H1 (cell line): ENCODE results near the gene PDZRN3. TPM values are rescaled to one million over a fixed set of nuclear protein-coding genes. Genes with fewer than 3 reads are reported as not detected.

Experiments
- CTCF ChIA-PET: fragments of 300-600 bp; sonication (Branson Sonifier 250); formaldehyde crosslinking; loops from one replicate; lab custom pipeline; 2021; ENCODE audit not compliant: partially characterized antibody; lab: Charles Lee
- POLR2A ChIA-PET: fragments of 300-600 bp; sonication (Branson Sonifier 250); formaldehyde crosslinking; loops from one replicate; lab custom pipeline; 2021; ENCODE audit warnings: inconsistent platforms; ENCODE audit not compliant: partially characterized antibody; lab: Charles Lee
- DNase-seq, 2 experiments: peaks; one replicate each; pipeline versions ENCODE4 v3.0.0 to v3.0.0-alpha.2; 2010 to 2022; ENCODE audit warnings: low spot score in 2 of 2, low read depth in 1 of 2, mixed read lengths in 1 of 2
- FAIRE-seq: peaks from 2 replicates; lab custom pipeline; 2011; peaks lifted over from hg19 to GRCh38; lab: Jason Lieb, UNC
- H2AFZ ChIP-seq: 2 replicates; pipeline ENCODE4 v1.8.1; 2012; ENCODE audit warnings: low read length, inconsistent platforms
- H2AK5ac ChIP-seq: 2 replicates; pipeline ENCODE4 v1.6.1; 2013; ENCODE audit warnings: low read depth, low read length
- H2BK120ac ChIP-seq: replicated peaks from 2 replicates; pipeline ENCODE3; 2013; ENCODE audit warnings: low read depth, low read length, inconsistent platforms
- H2BK12ac ChIP-seq: 2 replicates; pipeline ENCODE4 v1.6.1; 2013; ENCODE audit warnings: low read depth, low read length
- H2BK15ac ChIP-seq: 2 replicates; pipeline ENCODE4 v1.6.1; 2013; ENCODE audit warnings: low read length
- H2BK20ac ChIP-seq: 2 replicates; pipeline ENCODE4 v1.6.1; 2013; ENCODE audit warnings: low read length
- H2BK5ac ChIP-seq: 2 replicates; pipeline ENCODE4 v1.6.1; 2013; ENCODE audit warnings: low read depth, low read length
- H3K14ac ChIP-seq: 2 replicates; pipeline ENCODE4 v1.6.1; 2013; ENCODE audit warnings: inconsistent platforms; ENCODE audit not compliant: insufficient read length
- H3K18ac ChIP-seq: 2 replicates; pipeline ENCODE4 v1.6.1; 2013; ENCODE audit warnings: low read length; ENCODE audit errors: extremely low read depth
- H3K23ac ChIP-seq: 2 replicates; pipeline ENCODE4 v1.6.1; 2013; ENCODE audit warnings: inconsistent platforms; ENCODE audit not compliant: insufficient read length
- H3K23me2 ChIP-seq: 2 replicates; pipeline ENCODE4 v1.6.1; 2013; ENCODE audit warnings: low read depth, low read length
- H3K27ac ChIP-seq: 2 replicates; pipeline ENCODE4 v1.6.1; 2011; ENCODE audit warnings: low read depth, low read length, inconsistent platforms
- H3K27me3 ChIP-seq, 4 experiments: replicated peaks in 1 of 4; 1 replicate in 1 of 4; 2 replicates in 3 of 4; pipeline versions ENCODE4 v1.6.1 to v1.8.1; 2011 to 2013; ENCODE audit warnings: low read length in 3 of 4, mild to moderate bottlenecking in 3 of 4, inconsistent platforms in 2 of 4, mixed read lengths in 2 of 4, moderate library complexity in 1 of 4; ENCODE audit not compliant: control insufficient read depth in 3 of 4, insufficient read depth in 3 of 4; ENCODE audit errors: extremely low read depth in 1 of 4
- H3K36me3 ChIP-seq, 4 experiments: 2 replicates each; pipeline versions ENCODE4 v1.6.1 to v1.8.1; 2011 to 2013; ENCODE audit warnings: mild to moderate bottlenecking in 4 of 4, low read length in 3 of 4, moderate library complexity in 2 of 4, control low read depth in 1 of 4, inconsistent platforms in 1 of 4; ENCODE audit not compliant: insufficient read depth in 4 of 4, control insufficient read depth in 2 of 4
- H3K4ac ChIP-seq: replicated peaks from 2 replicates; pipeline ENCODE3; 2013; ENCODE audit warnings: low read length, low read depth, mixed read lengths, inconsistent platforms; ENCODE audit not compliant: insufficient read length
- H3K4me1 ChIP-seq, 4 experiments: replicated peaks in 1 of 4; 1 replicate in 1 of 4; 2 replicates in 3 of 4; pipeline versions ENCODE4 v1.6.1 to v1.8.1; 2011 to 2013; ENCODE audit warnings: low read length in 3 of 4, inconsistent platforms in 2 of 4, mixed read lengths in 1 of 4; ENCODE audit not compliant: insufficient read depth in 4 of 4, control insufficient read depth in 3 of 4
- H3K4me2 ChIP-seq, 2 experiments: 2 replicates each; pipeline versions ENCODE4 v1.6.1 to v1.8.1; 2011 to 2013; ENCODE audit warnings: low read depth in 2 of 2, low read length in 2 of 2, control low read depth in 1 of 2, inconsistent platforms in 1 of 2, mild to moderate bottlenecking in 1 of 2; ENCODE audit not compliant: insufficient read depth in 1 of 2
- H3K4me3 ChIP-seq, 4 experiments: fragments of 200-600, 300-600 bp in 1 of 4; sonication (generic), shearing (Covaris generic), sonication (Bioruptor Twin) in 1 of 4; 2 replicates each; pipeline versions ENCODE4 v1.5.1 to v1.8.1; 2011 to 2016; ENCODE audit warnings: low read length in 4 of 4, low read depth in 3 of 4, control low read depth in 2 of 4, inconsistent platforms in 2 of 4, mild to moderate bottlenecking in 2 of 4, mixed read lengths in 1 of 4, moderate library complexity in 1 of 4; ENCODE audit not compliant: insufficient read depth in 2 of 4; ENCODE audit errors: extremely low read depth in 1 of 4
- H3K56ac ChIP-seq: replicated peaks from 2 replicates; pipeline ENCODE3; 2013; ENCODE audit warnings: low read depth, mild to moderate bottlenecking, mixed read lengths, low read length, inconsistent platforms; ENCODE audit not compliant: insufficient read length
- H3K79me1 ChIP-seq: 2 replicates; pipeline ENCODE4 v1.6.1; 2013; ENCODE audit warnings: low read depth, low read length, control low read depth
- H3K79me2 ChIP-seq, 2 experiments: 2 replicates each; pipeline versions ENCODE4 v1.6.1 to v1.8.1; 2012 to 2013; ENCODE audit warnings: low read length in 2 of 2, mild to moderate bottlenecking in 2 of 2, inconsistent platforms in 1 of 2; ENCODE audit not compliant: insufficient read depth in 2 of 2, control insufficient read depth in 1 of 2
- H3K9ac ChIP-seq, 4 experiments: replicated peaks in 1 of 4; 1 replicate in 1 of 4; 2 replicates in 3 of 4; pipeline versions ENCODE4 v1.6.1 to v1.8.1; 2011 to 2013; ENCODE audit warnings: low read depth in 3 of 4, low read length in 3 of 4, control low read depth in 2 of 4, mild to moderate bottlenecking in 2 of 4, moderate library complexity in 2 of 4, inconsistent platforms in 1 of 4; ENCODE audit errors: extremely low read depth in 1 of 4
- H3K9me3 ChIP-seq, 2 experiments: 2 replicates each; pipeline versions ENCODE4 v1.6.1 to v1.8.1; 2012 to 2013; ENCODE audit warnings: mild to moderate bottlenecking in 2 of 2, moderate library complexity in 2 of 2, control low read depth in 1 of 2, inconsistent platforms in 1 of 2, low read depth in 1 of 2, low read length in 1 of 2, mixed read lengths in 1 of 2; ENCODE audit not compliant: insufficient read depth in 2 of 2
- H4K20me1 ChIP-seq, 2 experiments: replicated peaks in 1 of 2; 2 replicates each; pipeline versions ENCODE3 to v1.8.1; 2011 to 2013; ENCODE audit warnings: inconsistent platforms in 2 of 2, low read length in 2 of 2, mild to moderate bottlenecking in 1 of 2; ENCODE audit not compliant: insufficient read depth in 2 of 2, control insufficient read depth in 1 of 2
- H4K5ac ChIP-seq: 2 replicates; pipeline ENCODE4 v1.6.1; 2013; ENCODE audit warnings: low read length, low read depth, mixed read lengths, inconsistent platforms; ENCODE audit not compliant: insufficient read length
- H4K8ac ChIP-seq: 2 replicates; pipeline ENCODE4 v1.8.0; 2013; ENCODE audit warnings: mild to moderate bottlenecking, moderate library complexity, low read length, inconsistent platforms; ENCODE audit not compliant: insufficient read depth; ENCODE audit errors: extremely low read depth
- H4K91ac ChIP-seq: replicated peaks from 2 replicates; pipeline ENCODE3; 2013; ENCODE audit warnings: low read length, mixed read lengths, inconsistent platforms; ENCODE audit not compliant: insufficient read length
- BACH1 ChIP-seq: IDR thresholded peaks from 2 replicates; pipeline ENCODE4 v1.6.1; 2012; ENCODE audit warnings: low read length, improper control_type of control experiment
- CTBP2 ChIP-seq: IDR thresholded peaks from 2 replicates; pipeline ENCODE4 v1.7.0; 2011; ENCODE audit warnings: borderline replicate concordance, mild to moderate bottlenecking, moderate library complexity, mixed read lengths, low read length; ENCODE audit not compliant: insufficient read depth, insufficient read length
- EGR1 ChIP-seq: IDR thresholded peaks from 2 replicates; pipeline ENCODE4 v1.6.1; 2011; ENCODE audit warnings: low read depth, low read length, borderline replicate concordance
- KDM4A ChIP-seq: IDR thresholded peaks from one replicate; pipeline ENCODE4 v1.7.1; 2012; ENCODE audit warnings: low read depth, mild to moderate bottlenecking, moderate library complexity, low read length, inconsistent platforms; ENCODE audit not compliant: severe bottlenecking
- NRF1 ChIP-seq: IDR thresholded peaks from 2 replicates; pipeline ENCODE4 v1.6.1; 2011; ENCODE audit warnings: mild to moderate bottlenecking, low read depth, low read length, improper control_type of control experiment
- PHF8 ChIP-seq: fragments of 200-600 bp; sonication (generic); conservative IDR thresholded peaks from 2 replicates; pipeline ENCODE4 v1.7.1; 2012; ENCODE audit warnings: low read depth, mild to moderate bottlenecking, inconsistent platforms, low read length, moderate library complexity
- POLR2AphosphoS5 ChIP-seq: IDR thresholded peaks from 2 replicates; pipeline ENCODE4 v1.6.1; 2011; ENCODE audit warnings: low read depth, low read length
- SIRT6 ChIP-seq: IDR thresholded peaks from one replicate; pipeline ENCODE4 v1.7.1; 2012; ENCODE audit warnings: low read length, inconsistent platforms
- SP1 ChIP-seq: IDR thresholded peaks from 2 replicates; pipeline ENCODE4 v1.6.1; 2011; ENCODE audit warnings: low read depth, low read length
- TAF7 ChIP-seq: optimal IDR thresholded peaks from 2 replicates; pipeline ENCODE3; 2011; ENCODE audit warnings: low read depth, mild to moderate bottlenecking, inconsistent platforms, low read length, moderate library complexity, borderline replicate concordance
- TEAD4 ChIP-seq: IDR thresholded peaks from 2 replicates; pipeline ENCODE4 v1.6.1; 2012; ENCODE audit warnings: low read depth, low read length, inconsistent platforms, mixed read lengths
- WGBS, 2 experiments: shearing (Covaris generic) in 1 of 2; methylation state at CpG; one replicate each; pipeline versions ENCODE4 v1.1.6 to v1.1.7; 2013 to 2015; ENCODE audit warnings: low lambda C conversion rate in 2 of 2, mixed read lengths in 2 of 2, inconsistent platforms in 1 of 2, low coverage in 1 of 2, missing lambda C conversion rate in 1 of 2; ENCODE audit not compliant: insufficient replicate concordance in 2 of 2, insufficient coverage in 1 of 2, insufficient read length in 1 of 2; ENCODE audit errors: extremely low coverage in 1 of 2, missing lambda C conversion rate in 1 of 2; 5-methylcytosine and 5-hydroxymethylcytosine counted together
- polyA plus RNA-seq, 7 experiments: library from polyadenylated mRNA; depleted of rRNA in 3 of 7; stranded (reverse) in 5 of 7; unstranded in 2 of 7; fragments of >200 nt in 5 of 7; fragments of 200-250 nt in 2 of 7; gene quantifications; 1 replicate in 5 of 7; 2 replicates in 1 of 7; 4 replicates in 1 of 7; pipeline versions ENCODE4 v1.2.1 to v1.2.3, GENCODE V29; 2011 to 2013; ENCODE audit warnings: missing spikeins in 2 of 7, mixed read lengths in 2 of 7
- total RNA-seq: library from RNA; stranded (reverse); fragmentation: NEBNext Ultra II Directional; extraction: Animal tissue kit (Norgen Biotek cat#: 25700); gene quantifications from 2 replicates; pipeline ENCODE4 v1.2.1, GENCODE V29; 2021
- TF ChIP-seq, protein P1 (sequence below), 3 experiments: IDR thresholded peaks; 1 replicate in 2 of 3; 2 replicates in 1 of 3; pipeline versions ENCODE4 v1.5.1 to v1.6.1; 2011; ENCODE audit warnings: low read length in 3 of 3, mild to moderate bottlenecking in 3 of 3, inconsistent platforms in 2 of 3, low read depth in 1 of 3, moderate library complexity in 1 of 3; ENCODE audit not compliant: insufficient read depth in 1 of 3; ENCODE audit errors: control extremely low read depth in 1 of 3

The PDZRN3 gene
- total and polyA plus RNA-seq, 2 of the 8 experiments (the other 6 are each of a cell fraction or from before 2014, with no cell fraction given): 4.2 to 20.5 TPM

DNA sequence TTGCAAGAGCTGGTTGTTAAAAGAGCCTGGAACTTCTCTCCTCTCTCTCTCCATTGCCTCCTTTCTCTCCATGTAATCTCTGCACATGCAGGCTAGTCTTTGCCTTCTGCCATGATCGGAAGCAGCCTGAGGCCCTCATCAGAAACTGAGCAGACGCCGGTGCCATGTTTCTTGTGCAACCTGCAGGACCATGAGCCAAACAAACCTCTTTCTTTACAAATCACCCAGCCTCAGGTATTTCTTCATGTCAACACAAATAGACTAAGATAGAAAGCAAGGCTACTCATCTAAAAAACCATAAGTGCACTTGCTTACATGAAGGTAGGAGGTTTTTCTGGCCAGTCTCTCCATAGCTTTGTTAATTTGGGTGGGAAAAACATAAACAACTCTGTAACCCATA lies 8.7 kb downstream of the PDZRN3 start:
- H3K9me3 ChIP-seq: no peaks in the 10 kb centered on the region
- no peak overlapping the region for H2AFZ ChIP-seq
- no peak overlapping the region for H3K4ac ChIP-seq
- peaks cover 0 to 63% of the 10 kb centered on the region in 2 experiments; a peak in 2 of 4 replicates for H3K79me2 ChIP-seq
- H2BK12ac ChIP-seq: no peak overlapping the region
- no peak overlapping the region for H2AK5ac ChIP-seq
- H3K9ac ChIP-seq: no peak overlapping the region
- H3K18ac ChIP-seq: no peak overlapping the region
- no peak overlapping the region for H4K91ac ChIP-seq
- no peak overlapping the region for H4K5ac ChIP-seq
- H2BK20ac ChIP-seq: no peak overlapping the region
- no peak overlapping the region for H3K4me2 ChIP-seq
- H3K79me1 ChIP-seq: no peaks in the 10 kb centered on the region; the same call in 1 of the 2 replicates
- no peak overlapping the region for H2BK120ac ChIP-seq
- ChIA-PET CTCF (interaction anchor here (3.8 kb wide), 1 partner anchor 8 kb away, joined by 14 read pairs; the partner anchor contains the start of gene PDZRN3), POLR2A (no interaction called here)
- no peak overlapping the region for H4K8ac ChIP-seq
- H2BK5ac ChIP-seq: no peak overlapping the region
- H3K56ac ChIP-seq: no peak overlapping the region
- H3K27ac ChIP-seq: no peak overlapping the region
- H3K4me1 ChIP-seq: peaks cover 0 to 5% (median 0%) of the 10 kb centered on the region in 4 experiments; a peak in 1 of 7 replicates
- no peaks in the 10 kb centered on the region for H3K23me2 ChIP-seq
- DNase-seq: no peak
- WGBS, 2 experiments: 85% methylated on average over 3 of the region's 3 CpGs; no CpG with 5 or more reads in 1 of the 2 experiments
- H3K4me3 ChIP-seq: no peak overlapping the region
- no peak overlapping the region for H2BK15ac ChIP-seq
- H3K23ac ChIP-seq: no peak overlapping the region
- H4K20me1 ChIP-seq: peaks cover 3 to 6% of the 10 kb centered on the region in 2 experiments
- H3K36me3 ChIP-seq: peaks cover 0 to 2% (median 0%) of the 10 kb centered on the region in 4 experiments; a peak in 2 of 8 replicates
- no peak overlapping the region for H3K14ac ChIP-seq
- no peaks in the 10 kb centered on the region; a peak in 1 of 7 replicates for H3K27me3 ChIP-seq
- no peak for FAIRE-seq
- TF ChIP-seq KDM4A: no peak
- TF ChIP-seq TEAD4: no peak
- TF ChIP-seq EGR1: no peak
- TF ChIP-seq PHF8: no peak
- TF ChIP-seq BACH1: no peak
- TF ChIP-seq, protein P1, sequence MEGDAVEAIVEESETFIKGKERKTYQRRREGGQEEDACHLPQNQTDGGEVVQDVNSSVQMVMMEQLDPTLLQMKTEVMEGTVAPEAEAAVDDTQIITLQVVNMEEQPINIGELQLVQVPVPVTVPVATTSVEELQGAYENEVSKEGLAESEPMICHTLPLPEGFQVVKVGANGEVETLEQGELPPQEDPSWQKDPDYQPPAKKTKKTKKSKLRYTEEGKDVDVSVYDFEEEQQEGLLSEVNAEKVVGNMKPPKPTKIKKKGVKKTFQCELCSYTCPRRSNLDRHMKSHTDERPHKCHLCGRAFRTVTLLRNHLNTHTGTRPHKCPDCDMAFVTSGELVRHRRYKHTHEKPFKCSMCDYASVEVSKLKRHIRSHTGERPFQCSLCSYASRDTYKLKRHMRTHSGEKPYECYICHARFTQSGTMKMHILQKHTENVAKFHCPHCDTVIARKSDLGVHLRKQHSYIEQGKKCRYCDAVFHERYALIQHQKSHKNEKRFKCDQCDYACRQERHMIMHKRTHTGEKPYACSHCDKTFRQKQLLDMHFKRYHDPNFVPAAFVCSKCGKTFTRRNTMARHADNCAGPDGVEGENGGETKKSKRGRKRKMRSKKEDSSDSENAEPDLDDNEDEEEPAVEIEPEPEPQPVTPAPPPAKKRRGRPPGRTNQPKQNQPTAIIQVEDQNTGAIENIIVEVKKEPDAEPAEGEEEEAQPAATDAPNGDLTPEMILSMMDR (IDR thresholded peaks at IDR 0.05; ENCODE audit: control extremely low read depth in 1 of 3, insufficient read depth in 1 of 3, low read depth in 1 of 3, low read length in 3 of 3): no peak
- no peak for TF ChIP-seq TAF7
- no peak for TF ChIP-seq SIRT6
- TF ChIP-seq CTBP2: no peak
- no peak for TF ChIP-seq SP1
- no peak for TF ChIP-seq POLR2AphosphoS5
- TF ChIP-seq NRF1: no peak
